Mesodermal cell (in vitro differentiated cells): ENCODE measurements around the gene ZMAT3.

Experiments used
- H3K27ac ChIP-seq: 2 replicates; pipeline ENCODE4 v1.7.0; 2013; ENCODE audit warnings: mild to moderate bottlenecking, low read depth, low read length, moderate library complexity; ENCODE audit not compliant: severe bottlenecking
- H3K36me3 ChIP-seq: 2 replicates; pipeline ENCODE4 v1.7.1; 2013; ENCODE audit warnings: mild to moderate bottlenecking, low read length, moderate library complexity; ENCODE audit not compliant: control insufficient read depth, insufficient read depth
- H3K4me1 ChIP-seq: one replicate; pipeline ENCODE4 v1.7.1; 2013; ENCODE audit warnings: mild to moderate bottlenecking, low read length; ENCODE audit not compliant: insufficient read depth, control insufficient read depth, poor library complexity, severe bottlenecking
- H3K4me3 ChIP-seq: 2 replicates; pipeline ENCODE4 v1.7.0; 2013; ENCODE audit warnings: low read length, control low read depth, mild to moderate bottlenecking; ENCODE audit not compliant: insufficient read depth, poor library complexity, severe bottlenecking; ENCODE audit errors: extremely low read depth
- H3K9me3 ChIP-seq: 2 replicates; pipeline ENCODE4 v1.7.1; 2013; ENCODE audit warnings: mild to moderate bottlenecking, low read length, moderate library complexity; ENCODE audit not compliant: control insufficient read depth
- WGBS, 2 experiments: methylation state at CpG; one replicate each; pipeline ENCODE4 v1.1.5; 2013; ENCODE audit warnings: missing lambda C conversion rate in 2 of 2; ENCODE audit not compliant: insufficient coverage in 2 of 2; 5-methylcytosine and 5-hydroxymethylcytosine counted together

The ZMAT3 gene

GRCh38 chr3:178989821-178990220, 81.8 kb downstream of the ZMAT3 start:
- 60 to 82% methylated on average over 1 of the region's 1 CpG for WGBS, 2 experiments
- no peaks in the 10 kb centered on the region for H3K36me3 ChIP-seq
- H3K9me3 ChIP-seq, result peaks cover 43% of the 10 kb centered on the region
- H3K27ac ChIP-seq, result no peak overlapping the region
- no peaks in the 10 kb centered on the region for H3K4me1 ChIP-seq
- H3K4me3 ChIP-seq, result no peak overlapping the region

- Histone ChIP-seq H3K4me3 (no peak overlapping the region), H3K27ac (no peak overlapping the region), H3K4me1 (no peaks in the 10 kb centered on the region), H3K9me3 (peaks cover 43% of the 10 kb centered on the region), H3K36me3 (no peaks in the 10 kb centered on the region)
- 83 to 100% methylated on average over 1 of the region's 1 CpG for WGBS, 2 experiments
These were observed 83.9 kb downstream of the ZMAT3 start for GRCh38 chr3:178987745-178988144.

GRCh38 chr3:178986456-178986855, 85.2 kb downstream of the ZMAT3 start:
- no peak overlapping the region for H3K4me3 ChIP-seq
- H3K4me1 ChIP-seq, result no peaks in the 10 kb centered on the region
- no peaks in the 10 kb centered on the region for H3K36me3 ChIP-seq
- H3K9me3 ChIP-seq, result peaks cover 43% of the 10 kb centered on the region
- WGBS, 2 experiments, result 59 to 69% methylated on average over 1 to 2 of the region's 2 CpGs
- no peak overlapping the region for H3K27ac ChIP-seq

GRCh38 chr3:178982137-178982536, 89.5 kb downstream of the ZMAT3 start:
- Histone ChIP-seq H3K36me3 (no peaks in the 10 kb centered on the region), H3K27ac (no peak overlapping the region), H3K4me3 (no peak overlapping the region), H3K9me3 (peaks cover 9% of the 10 kb centered on the region), H3K4me1 (no peaks in the 10 kb centered on the region)
- WGBS, 2 experiments, result 91 to 100% methylated on average over 1 to 2 of the region's 4 CpGs

- H3K27ac ChIP-seq, result no peak overlapping the region
- H3K36me3 ChIP-seq, result no peaks in the 10 kb centered on the region
- no peaks in the 10 kb centered on the region for H3K4me1 ChIP-seq
- H3K9me3 ChIP-seq, result no peaks in the 10 kb centered on the region
- no CpG with 5 or more reads among the region's 2 CpGs for WGBS, 2 experiments
- H3K4me3 ChIP-seq, result no peak overlapping the region
These were observed 96.3 kb downstream of the ZMAT3 start for GRCh38 chr3:178975320-178975719.

GRCh38 chr3:178971614-178972013, 100.0 kb downstream of the ZMAT3 start:
- no peak overlapping the region for H3K4me3 ChIP-seq
- no peaks in the 10 kb centered on the region for H3K36me3 ChIP-seq
- no peak overlapping the region for H3K27ac ChIP-seq
- 88 to 100% methylated on average over 1 of the region's 1 CpG for WGBS, 2 experiments
- H3K4me1 ChIP-seq, result peaks cover 9% of the 10 kb centered on the region
- H3K9me3 ChIP-seq, result no peaks in the 10 kb centered on the region

GRCh38 chr3:178969004-178969700, 102.5 kb downstream of the ZMAT3 start:
- Histone ChIP-seq H3K4me3 (no peak overlapping the region), H3K9me3 (no peaks in the 10 kb centered on the region), H3K4me1 (peaks cover 11% of the 10 kb centered on the region), H3K36me3 (no peaks in the 10 kb centered on the region), H3K27ac (no peak overlapping the region)
- 89 to 90% methylated on average over 2 to 3 of the region's 5 CpGs for WGBS, 2 experiments
